HEK293T (cell line): ENCODE measurements around the gene TSEN15.

Experiments
- CTBP1 ChIP-seq: fragments of 450-650 bp; IDR thresholded peaks from 2 replicates; pipeline ENCODE4 v1.6.1; 2016; ENCODE audit warnings: borderline replicate concordance
- HDGF ChIP-seq: fragments of 450-650 bp; IDR thresholded peaks from 2 replicates; pipeline ENCODE4 v1.6.1; 2017; ENCODE audit warnings: antibody characterized with exemption, borderline replicate concordance
- L3MBTL2 ChIP-seq: fragments of 450-650 bp; conservative IDR thresholded peaks from 2 replicates; pipeline ENCODE4 v1.6.1; 2016; ENCODE audit warnings: mild to moderate bottlenecking
- LEF1 ChIP-seq: fragments of 450-650 bp; IDR thresholded peaks from 2 replicates; pipeline ENCODE4 v1.6.1; 2017; ENCODE audit warnings: mild to moderate bottlenecking, borderline replicate concordance
- SP1 ChIP-seq: fragments of 450-650 bp; IDR thresholded peaks from 2 replicates; pipeline ENCODE4 v1.6.1; 2017

- TF ChIP-seq CTBP1 (no peak), HDGF (no peak), LEF1 (no peak), SP1 (no peak), L3MBTL2 (no peak)
Observed at GRCh38 chr1:184049836-184050468, 1.6 kb upstream of the TSEN15 start.
